Left hindlimb (tissue), 1 donor: ENCODE results near the gene KLHL17.

ENCODE experiments used
- DNase-seq: peaks from one replicate; pipeline ENCODE4 v3.0.0-alpha.2; 2018

KLHL17 gene

DNA sequence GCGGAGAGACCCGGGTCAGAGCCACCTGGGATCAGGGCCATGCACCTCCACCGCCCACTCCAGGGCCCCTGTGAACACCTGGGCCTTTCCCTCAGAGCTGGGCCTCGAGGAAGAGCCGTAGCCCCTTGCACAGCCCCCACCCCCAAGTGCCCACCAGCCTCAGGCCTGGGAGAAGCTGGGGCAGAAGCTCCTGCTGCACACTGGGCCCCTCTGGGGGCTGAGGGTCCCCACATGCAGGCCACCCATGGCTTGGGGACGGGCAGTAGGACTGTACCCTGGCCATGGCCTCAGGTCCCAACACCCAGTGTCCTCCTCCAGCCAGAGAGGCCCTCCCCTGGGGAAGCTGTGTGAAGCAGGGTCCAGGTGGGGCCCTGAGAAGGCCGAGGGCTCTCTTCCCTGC lies 7.8 kb upstream of the KLHL17 start:
- DNase-seq = no peak

GRCh38 chr1:953524-954320 lies 6.7 kb upstream of the KLHL17 start:
- no peak for DNase-seq

- DNase-seq = no peak
Measured at GRCh38 chr1:954927-955326, 5.5 kb upstream of the KLHL17 start.

- no peak for DNase-seq
Measured at GRCh38 chr1:955474-955873, 4.9 kb upstream of the KLHL17 start.

GRCh38 chr1:956636-957035 lies 3.7 kb upstream of the KLHL17 start:
- no peak for DNase-seq

- peak; percentile 95 for DNase-seq
Measured at GRCh38 chr1:958823-959730, 1.3 kb upstream of the KLHL17 start, which contains the start of gene NOC2L. Gene NOC2L (minus strand): TSS chr1:959256. CDS start chr1:959240, 16 bp downstream.

DNA sequence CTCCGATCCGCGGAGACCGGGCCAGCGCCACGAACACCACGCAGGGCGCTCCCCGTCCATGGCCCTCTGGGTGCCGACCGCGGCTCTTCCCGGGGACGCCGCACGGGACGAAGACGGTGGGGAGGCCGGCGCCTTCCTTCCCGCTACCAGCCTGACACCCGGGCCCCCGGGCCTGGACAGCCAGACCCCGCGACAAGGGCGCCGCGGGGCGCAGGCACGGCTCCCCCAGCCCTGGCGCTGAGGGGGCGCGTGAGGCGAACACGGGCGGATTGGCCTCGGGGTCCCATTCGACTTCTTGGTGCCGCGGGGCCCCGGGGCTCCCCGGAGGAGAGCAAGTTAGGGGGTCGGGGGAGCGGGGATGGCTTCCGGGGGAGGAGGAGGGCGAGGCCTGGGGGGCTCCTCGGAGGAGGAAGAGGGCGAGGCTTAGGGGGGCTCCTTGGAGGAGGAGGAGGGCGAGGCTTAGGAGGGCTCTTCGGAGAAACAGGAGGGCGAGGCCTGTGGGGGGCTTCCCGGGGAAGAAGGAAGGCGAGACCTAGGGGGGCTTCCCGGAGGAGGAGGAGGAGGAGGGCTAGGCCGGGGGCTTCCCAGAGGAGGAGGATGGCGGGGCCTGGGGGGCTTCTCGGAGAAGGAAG lies 537 bp upstream of the KLHL17 start:
- DNase-seq = no peak

DNA sequence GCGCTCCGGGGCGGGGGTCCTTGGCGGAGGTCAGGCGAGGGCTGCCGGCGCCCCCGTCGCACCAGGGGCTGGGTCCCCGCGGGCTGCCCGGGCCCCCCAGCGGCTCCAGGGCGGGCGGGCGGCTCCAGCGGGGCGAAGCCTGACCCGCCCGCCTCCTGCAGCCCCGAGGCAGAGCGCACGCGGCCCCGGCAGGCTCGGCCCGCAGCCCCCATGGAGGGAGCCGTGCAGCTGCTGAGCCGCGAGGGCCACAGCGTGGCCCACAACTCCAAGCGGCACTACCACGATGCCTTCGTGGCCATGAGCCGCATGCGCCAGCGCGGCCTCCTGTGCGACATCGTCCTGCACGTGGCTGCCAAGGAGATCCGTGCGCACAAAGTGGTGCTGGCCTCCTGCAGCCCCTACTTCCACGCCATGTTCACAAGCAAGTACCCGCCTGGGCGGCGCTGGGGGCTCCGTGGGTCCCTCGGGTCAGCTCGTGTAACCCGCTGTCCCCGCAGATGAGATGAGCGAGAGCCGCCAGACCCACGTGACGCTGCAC lies 817 bp downstream of the KLHL17 start:
- no peak for DNase-seq

- DNase-seq = no peak
Measured at GRCh38 chr1:962381-963300, 2.3 kb downstream of the KLHL17 start.

DNA sequence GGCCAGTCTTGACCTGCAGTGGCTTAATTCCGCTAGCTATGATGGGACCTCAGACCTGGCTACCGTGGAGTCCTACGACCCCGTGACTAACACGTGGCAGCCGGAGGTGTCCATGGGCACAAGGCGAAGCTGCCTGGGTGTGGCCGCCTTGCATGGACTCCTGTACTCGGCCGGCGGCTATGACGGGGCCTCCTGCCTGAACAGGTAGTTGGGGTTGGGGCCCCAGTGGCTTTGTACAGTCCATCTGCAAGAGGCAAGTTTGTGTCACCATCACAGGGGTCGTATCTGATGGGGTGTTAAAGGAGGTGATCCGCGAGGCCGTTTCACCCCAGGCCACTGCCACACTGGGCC lies 2.9 kb downstream of the KLHL17 start:
- DNase-seq = no peak

DNA sequence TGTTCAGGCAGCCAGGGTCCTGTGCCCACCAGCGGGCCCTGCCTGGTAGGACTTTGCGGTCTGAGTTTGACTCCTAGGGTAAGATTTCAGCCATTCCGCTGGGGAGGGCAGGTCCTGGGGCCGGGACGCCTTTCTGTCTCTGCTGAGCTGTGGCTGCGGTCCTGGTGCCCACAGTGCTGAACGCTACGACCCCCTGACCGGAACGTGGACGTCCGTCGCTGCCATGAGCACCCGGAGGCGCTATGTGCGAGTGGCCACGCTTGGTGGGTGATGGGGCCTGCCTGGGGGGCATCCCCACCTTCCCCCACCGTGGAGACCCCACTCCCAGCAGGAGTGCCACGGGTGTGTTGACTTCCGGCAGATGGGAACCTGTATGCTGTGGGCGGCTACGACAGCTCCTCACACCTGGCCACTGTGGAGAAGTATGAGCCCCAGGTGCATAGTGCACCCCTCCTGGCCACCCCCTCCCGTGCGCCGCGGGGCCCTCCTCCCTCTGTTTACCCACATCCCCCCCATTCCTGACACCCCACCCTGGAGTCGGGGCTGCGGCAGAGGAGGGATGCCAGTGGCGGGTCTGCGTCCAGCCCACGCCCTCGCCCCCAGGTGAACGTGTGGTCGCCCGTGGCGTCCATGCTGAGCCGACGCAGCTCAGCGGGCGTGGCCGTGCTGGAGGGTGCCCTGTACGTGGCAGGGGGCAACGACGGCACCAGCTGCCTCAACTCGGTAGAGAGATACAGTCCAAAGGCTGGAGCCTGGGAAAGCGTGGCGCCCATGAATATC lies 3.6 kb downstream of the KLHL17 start:
- no peak for DNase-seq

GRCh38 chr1:964691-965525 lies 4.5 kb downstream of the KLHL17 start:
- DNase-seq = no peak

- no peak for DNase-seq
Measured at GRCh38 chr1:965526-966134, 5.2 kb downstream of the KLHL17 start.

DNA sequence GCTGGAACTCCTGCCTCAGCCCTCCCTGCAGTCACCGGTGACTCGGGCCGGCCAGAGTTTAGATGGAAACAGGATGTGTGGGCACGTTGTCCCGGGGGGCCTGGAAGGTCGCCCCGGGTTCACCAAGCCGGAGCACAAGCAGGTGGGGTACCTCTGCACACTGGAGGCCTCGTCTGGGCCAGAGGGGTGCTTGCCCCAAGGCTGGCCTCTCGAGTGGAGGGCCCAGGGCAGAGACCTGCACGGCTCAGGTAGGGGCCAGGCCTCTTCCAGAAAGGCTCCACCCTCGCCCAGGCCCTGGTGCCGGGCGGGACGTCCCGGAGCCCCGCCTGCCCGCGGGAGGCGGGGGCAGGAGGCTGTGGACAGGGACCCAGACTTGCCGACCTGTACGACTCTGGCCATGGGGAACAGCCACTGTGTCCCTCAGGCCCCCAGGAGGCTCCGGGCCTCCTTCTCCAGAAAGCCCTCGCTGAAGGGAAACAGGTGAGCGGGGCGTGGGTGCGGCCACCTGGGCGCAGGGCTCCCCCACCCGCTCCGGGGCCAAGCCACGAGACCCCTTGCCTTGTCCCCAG lies 5.8 kb downstream of the KLHL17 start, which contains the start of gene PLEKHN1:
PLEKHN1 (plus strand) TSS at position 348 of the 569 bp plus-strand sequence; CDS start at position 398, 50 bp downstream.
- no peak for DNase-seq

GRCh38 chr1:966704-967300 lies 6.4 kb downstream of the KLHL17 start:
- DNase-seq = no peak

DNA sequence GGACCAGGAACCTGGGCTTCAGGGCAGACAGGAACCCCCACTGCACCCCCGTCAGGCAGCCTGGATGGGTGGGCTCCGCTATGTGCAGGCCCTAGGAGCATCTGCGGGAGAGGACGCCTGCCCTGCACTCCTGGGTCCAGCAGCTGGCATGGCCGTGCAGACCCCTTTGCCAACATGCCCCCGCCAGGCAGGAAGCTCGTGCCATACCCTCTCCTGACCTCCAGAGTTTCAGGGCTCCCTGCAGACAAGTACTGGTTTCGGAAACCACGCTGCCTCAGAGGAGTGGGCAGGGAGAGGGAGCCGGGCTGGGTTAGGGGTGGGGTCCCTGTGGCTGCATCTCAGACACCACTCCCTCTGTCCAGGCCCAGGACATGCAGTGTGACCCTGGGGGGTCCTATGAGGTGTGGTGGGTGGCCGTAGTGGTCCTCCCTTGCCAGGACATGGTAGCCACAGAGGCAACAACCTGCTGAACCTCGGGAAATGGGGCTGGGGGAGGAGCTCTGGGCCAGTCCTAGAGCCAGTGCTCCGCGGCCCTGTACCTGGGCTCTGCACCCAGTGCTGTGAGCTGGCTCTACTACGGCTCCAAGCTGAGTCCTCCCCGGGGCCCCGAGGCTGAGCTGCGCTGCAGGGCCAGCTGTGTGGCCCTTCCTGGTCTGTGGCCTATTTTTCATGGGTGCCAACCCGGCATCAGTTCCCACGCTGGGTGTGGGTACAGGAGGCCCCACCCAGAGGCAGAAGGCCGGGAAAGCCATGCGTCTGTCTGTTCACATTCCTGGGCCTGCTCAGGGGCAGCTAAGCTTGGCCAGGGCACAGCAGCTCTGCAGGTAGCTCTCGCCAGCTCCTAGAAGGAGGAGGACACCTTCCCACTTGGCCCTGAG lies 7.3 kb downstream of the KLHL17 start:
- DNase-seq = no peak

DNA sequence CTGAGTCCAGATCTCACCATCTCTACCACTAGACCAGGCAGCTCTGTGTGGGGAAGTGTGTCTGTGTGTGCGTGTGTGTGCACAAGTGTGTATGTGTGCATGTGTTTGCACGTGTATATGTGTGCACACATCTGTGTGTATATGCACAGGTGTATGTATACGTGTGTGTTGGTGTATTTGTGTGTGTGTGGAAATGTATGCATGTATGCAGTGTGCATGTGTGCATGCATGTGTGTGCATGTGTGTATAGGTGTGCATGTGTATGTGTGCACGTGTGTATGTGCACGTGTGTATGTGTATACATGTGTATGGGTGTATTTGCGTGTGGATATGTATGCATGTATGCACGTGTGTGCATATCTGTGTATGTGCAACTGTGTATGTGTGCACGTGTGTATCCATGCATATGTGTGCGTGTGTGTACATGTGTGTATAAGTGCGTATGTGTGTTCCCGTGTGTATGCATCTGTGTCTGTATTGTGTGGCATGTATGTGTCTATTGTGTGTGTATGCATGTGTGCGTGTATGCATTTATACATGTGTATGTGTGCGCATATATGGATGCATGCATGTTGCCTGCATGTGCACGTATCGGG lies 9.0 kb downstream of the KLHL17 start:
- no peak for DNase-seq
